HepG2 (cell line): ENCODE data around the gene FZD4. TPM values are rescaled to one million over a fixed set of nuclear protein-coding genes. Genes with fewer than 3 reads are reported as not detected.

Experiments
- BCL3 ChIP-seq: sonication (generic); formaldehyde crosslinking; IDR thresholded peaks from 2 replicates; pipeline ENCODE4 v1.5.1; 2020; ENCODE audit warnings: mild to moderate bottlenecking, missing genetic modification reagents, moderate library complexity
- HDAC6 ChIP-seq: fragments of 200-600 bp; sonication (generic); IDR thresholded peaks from 2 replicates; pipeline ENCODE4 v1.7.0; 2017; ENCODE audit warnings: mild to moderate bottlenecking, antibody characterized with exemption, low read length, low read depth
- HNF4G ChIP-seq, 2 experiments: sonication (generic) in 1 of 2; formaldehyde crosslinking in 1 of 2; IDR thresholded peaks; 2 replicates each; pipeline versions ENCODE4 v1.4.0 to v1.6.1; 2011 to 2020; ENCODE audit warnings: borderline replicate concordance in 2 of 2, low read depth in 2 of 2, mild to moderate bottlenecking in 2 of 2, low read length in 1 of 2, missing genetic modification reagents in 1 of 2, moderate library complexity in 1 of 2
- IKZF5 ChIP-seq: IDR thresholded peaks from 2 replicates; pipeline ENCODE4 v1.6.1; 2018; ENCODE audit warnings: missing genetic modification reagents, mild to moderate bottlenecking, missing compliant biosample characterization
- JUND ChIP-seq: sonication (generic); formaldehyde crosslinking; IDR thresholded peaks from 2 replicates; pipeline ENCODE4 v1.8.0; 2022; ENCODE audit warnings: mild to moderate bottlenecking, missing genetic modification reagents
- KAT7 ChIP-seq: IDR thresholded peaks from 2 replicates; pipeline ENCODE4 v1.6.1; 2018; ENCODE audit warnings: borderline replicate concordance, missing compliant biosample characterization
- KDM1A ChIP-seq: IDR thresholded peaks from 2 replicates; pipeline ENCODE4 v1.6.1; 2016; ENCODE audit warnings: missing compliant biosample characterization
- KDM3A ChIP-seq: IDR thresholded peaks from 2 replicates; pipeline ENCODE4 v1.6.1; 2018; ENCODE audit warnings: low read depth, missing compliant biosample characterization
- KDM6A ChIP-seq: IDR thresholded peaks from 2 replicates; pipeline ENCODE4 v1.6.1; 2016; ENCODE audit warnings: low read depth
- SP5 ChIP-seq: IDR thresholded peaks from 2 replicates; pipeline ENCODE4 v1.6.1; 2016; ENCODE audit warnings: low read depth, borderline replicate concordance
- ZMYM3 ChIP-seq: sonication (generic); formaldehyde crosslinking; IDR thresholded peaks from 2 replicates; pipeline ENCODE4 v1.5.1; 2020; ENCODE audit warnings: mild to moderate bottlenecking, missing genetic modification reagents
- ZNF335 ChIP-seq: sonication (generic); formaldehyde crosslinking; IDR thresholded peaks from 2 replicates; pipeline ENCODE4 v1.4.0; 2020; ENCODE audit warnings: missing genetic modification reagents
- ZNF639 ChIP-seq: conservative IDR thresholded peaks from 2 replicates; pipeline ENCODE4 v1.6.1; 2018; ENCODE audit warnings: missing genetic modification reagents
- ZNF652 ChIP-seq: IDR thresholded peaks from 2 replicates; pipeline ENCODE4 v1.6.1; 2016; ENCODE audit warnings: low read depth, borderline replicate concordance
- ZNF766 ChIP-seq: sonication (generic); formaldehyde crosslinking; IDR thresholded peaks from 2 replicates; pipeline ENCODE4 v1.5.0; 2020; ENCODE audit warnings: missing genetic modification reagents, borderline replicate concordance
- ZNF777 ChIP-seq: sonication (generic); formaldehyde crosslinking; IDR thresholded peaks from 2 replicates; pipeline ENCODE4 v1.4.0; 2020; ENCODE audit warnings: missing genetic modification reagents
- polyA plus RNA-seq, 8 experiments: library from polyadenylated mRNA; depleted of rRNA in 3 of 8; stranded (reverse) in 7 of 8; unstranded in 1 of 8; fragments of >200 nt; fragmentation: Illumina TruSeq in 4 of 8; extraction: Trizol in 4 of 8; gene quantifications; 2 replicates each; pipeline versions ENCODE4 v1.2.1 to v1.2.3, GENCODE V29; 2011 to 2016; ENCODE audit warnings: low read depth in 4 of 8, missing spikeins in 1 of 8, mixed read lengths in 1 of 8; ENCODE audit not compliant: insufficient read depth in 1 of 8
- total RNA-seq, 5 experiments: library from RNA; depleted of rRNA; stranded (reverse); fragments of >200 nt; fragmentation: Illumina TruSeq; extraction: Trizol; gene quantifications; 2 replicates each; pipeline ENCODE4 v1.2.3, GENCODE V29; 2016; ENCODE audit warnings: low read depth in 1 of 5
- TF ChIP-seq, protein P1 (sequence below): sonication (generic); formaldehyde crosslinking; IDR thresholded peaks from 2 replicates; pipeline ENCODE4 v1.8.1; 2023; ENCODE audit warnings: mild to moderate bottlenecking, moderate library complexity, missing genetic modification reagents
- TF ChIP-seq, protein P2 (sequence below): sonication (generic); formaldehyde crosslinking; IDR thresholded peaks from 2 replicates; pipeline ENCODE4 v1.4.0; 2020; ENCODE audit warnings: missing genetic modification reagents; ENCODE audit errors: not compliant biosample characterization
- TF ChIP-seq, protein P3 (sequence below): sonication (generic); formaldehyde crosslinking; IDR thresholded peaks from 2 replicates; pipeline ENCODE4 v1.4.0; 2020; ENCODE audit warnings: missing genetic modification reagents, borderline replicate concordance
- TF ChIP-seq, protein P4 (sequence below): IDR thresholded peaks from 2 replicates; pipeline ENCODE4 v1.6.1; 2016; ENCODE audit warnings: mild to moderate bottlenecking, missing biosample characterization, missing genetic modification reagents

FZD4 gene
- total and polyA plus RNA-seq, 2 of the 13 experiments (the other 11 are each of a cell fraction or from before 2014, with no cell fraction given) = 46.5 to 70.4 TPM

- TF ChIP-seq, protein P1, sequence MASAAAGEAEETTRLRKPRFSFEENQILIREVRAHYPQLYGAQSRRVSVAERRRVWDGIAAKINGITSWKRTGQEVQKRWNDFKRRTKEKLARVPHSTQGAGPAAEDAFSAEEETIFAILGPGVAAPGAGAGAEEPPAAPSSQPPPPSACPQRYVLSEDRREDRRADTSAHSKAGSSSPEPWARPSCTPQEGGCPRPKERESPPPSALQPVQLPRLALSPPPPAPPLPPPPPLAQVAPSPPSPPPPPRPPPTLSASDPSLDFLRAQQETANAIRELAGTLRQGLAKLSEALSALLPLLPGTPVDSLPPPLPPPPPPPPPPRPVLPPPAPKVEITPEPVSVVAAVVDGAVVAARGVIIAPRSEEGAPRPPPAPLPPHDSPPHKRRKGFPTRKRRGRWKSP (CRISPR knock-in tag) = no peak
- TF ChIP-seq, protein P2, sequence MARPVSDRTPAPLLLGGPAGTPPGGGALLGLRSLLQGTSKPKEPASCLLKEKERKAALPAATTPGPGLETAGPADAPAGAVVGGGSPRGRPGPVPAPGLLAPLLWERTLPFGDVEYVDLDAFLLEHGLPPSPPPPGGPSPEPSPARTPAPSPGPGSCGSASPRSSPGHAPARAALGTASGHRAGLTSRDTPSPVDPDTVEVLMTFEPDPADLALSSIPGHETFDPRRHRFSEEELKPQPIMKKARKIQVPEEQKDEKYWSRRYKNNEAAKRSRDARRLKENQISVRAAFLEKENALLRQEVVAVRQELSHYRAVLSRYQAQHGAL = no peak
- TF ChIP-seq SP5 (CRISPR knock-in tag) = no peak; the same call in 1 of the 2 replicates
- no peak; the same call in none of the 2 replicates for TF ChIP-seq ZNF777
- TF ChIP-seq HNF4G (IDR thresholded peaks at IDR 0.05; ENCODE audit: borderline replicate concordance, low read depth, low read length) = no peak
- peak; percentile 28; the same call in 1 of the 2 replicates for TF ChIP-seq HNF4G (CRISPR knock-in tag; IDR thresholded peaks at IDR 0.05; ENCODE audit: borderline replicate concordance, low read depth)
- no peak; the same call in 1 of the 2 replicates for TF ChIP-seq ZNF766 (CRISPR knock-in tag)
- peak; percentile 76 for TF ChIP-seq KDM3A (CRISPR knock-in tag)
- peak; percentile 57; the same call in 1 of the 2 replicates for TF ChIP-seq KAT7 (CRISPR knock-in tag)
- TF ChIP-seq ZNF639 (CRISPR knock-in tag) = no peak; the same call in 1 of the 2 replicates
- no peak; the same call in 1 of the 2 replicates for TF ChIP-seq ZNF335
- TF ChIP-seq, protein P3, sequence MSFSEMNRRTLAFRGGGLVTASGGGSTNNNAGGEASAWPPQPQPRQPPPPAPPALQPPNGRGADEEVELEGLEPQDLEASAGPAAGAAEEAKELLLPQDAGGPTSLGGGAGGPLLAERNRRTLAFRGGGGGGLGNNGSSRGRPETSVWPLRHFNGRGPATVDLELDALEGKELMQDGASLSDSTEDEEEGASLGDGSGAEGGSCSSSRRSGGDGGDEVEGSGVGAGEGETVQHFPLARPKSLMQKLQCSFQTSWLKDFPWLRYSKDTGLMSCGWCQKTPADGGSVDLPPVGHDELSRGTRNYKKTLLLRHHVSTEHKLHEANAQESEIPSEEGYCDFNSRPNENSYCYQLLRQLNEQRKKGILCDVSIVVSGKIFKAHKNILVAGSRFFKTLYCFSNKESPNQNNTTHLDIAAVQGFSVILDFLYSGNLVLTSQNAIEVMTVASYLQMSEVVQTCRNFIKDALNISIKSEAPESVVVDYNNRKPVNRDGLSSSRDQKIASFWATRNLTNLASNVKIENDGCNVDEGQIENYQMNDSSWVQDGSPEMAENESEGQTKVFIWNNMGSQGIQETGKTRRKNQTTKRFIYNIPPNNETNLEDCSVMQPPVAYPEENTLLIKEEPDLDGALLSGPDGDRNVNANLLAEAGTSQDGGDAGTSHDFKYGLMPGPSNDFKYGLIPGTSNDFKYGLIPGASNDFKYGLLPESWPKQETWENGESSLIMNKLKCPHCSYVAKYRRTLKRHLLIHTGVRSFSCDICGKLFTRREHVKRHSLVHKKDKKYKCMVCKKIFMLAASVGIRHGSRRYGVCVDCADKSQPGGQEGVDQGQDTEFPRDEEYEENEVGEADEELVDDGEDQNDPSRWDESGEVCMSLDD (CRISPR knock-in tag) = peak; percentile 45; the same call in 1 of the 2 replicates
- no peak for TF ChIP-seq ZNF652 (CRISPR knock-in tag)
- no peak; the same call in none of the 2 replicates for TF ChIP-seq BCL3 (CRISPR knock-in tag)
- no peak for TF ChIP-seq HDAC6
- TF ChIP-seq KDM1A = peak; percentile 44
- TF ChIP-seq KDM6A (CRISPR knock-in tag) = no peak
- TF ChIP-seq IKZF5 (CRISPR knock-in tag) = no peak
- peak; percentile 81 for TF ChIP-seq ZMYM3 (CRISPR knock-in tag)
- TF ChIP-seq, protein P4, sequence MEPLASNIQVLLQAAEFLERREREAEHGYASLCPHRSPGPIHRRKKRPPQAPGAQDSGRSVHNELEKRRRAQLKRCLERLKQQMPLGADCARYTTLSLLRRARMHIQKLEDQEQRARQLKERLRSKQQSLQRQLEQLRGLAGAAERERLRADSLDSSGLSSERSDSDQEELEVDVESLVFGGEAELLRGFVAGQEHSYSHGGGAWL (CRISPR knock-in tag) = no peak
- no peak for TF ChIP-seq JUND (CRISPR knock-in tag)
Observed at GRCh38 chr11:86955361-86956120, at the start of gene FZD4 (continued).
